Midbrain (tissue), 1 donor: ENCODE data around the gene SECTM1.

Experiments used
- DNase-seq: peaks from one replicate; lab custom pipeline; 2025; lab: John Stamatoyannopoulos, UW

SECTM1 gene

DNA sequence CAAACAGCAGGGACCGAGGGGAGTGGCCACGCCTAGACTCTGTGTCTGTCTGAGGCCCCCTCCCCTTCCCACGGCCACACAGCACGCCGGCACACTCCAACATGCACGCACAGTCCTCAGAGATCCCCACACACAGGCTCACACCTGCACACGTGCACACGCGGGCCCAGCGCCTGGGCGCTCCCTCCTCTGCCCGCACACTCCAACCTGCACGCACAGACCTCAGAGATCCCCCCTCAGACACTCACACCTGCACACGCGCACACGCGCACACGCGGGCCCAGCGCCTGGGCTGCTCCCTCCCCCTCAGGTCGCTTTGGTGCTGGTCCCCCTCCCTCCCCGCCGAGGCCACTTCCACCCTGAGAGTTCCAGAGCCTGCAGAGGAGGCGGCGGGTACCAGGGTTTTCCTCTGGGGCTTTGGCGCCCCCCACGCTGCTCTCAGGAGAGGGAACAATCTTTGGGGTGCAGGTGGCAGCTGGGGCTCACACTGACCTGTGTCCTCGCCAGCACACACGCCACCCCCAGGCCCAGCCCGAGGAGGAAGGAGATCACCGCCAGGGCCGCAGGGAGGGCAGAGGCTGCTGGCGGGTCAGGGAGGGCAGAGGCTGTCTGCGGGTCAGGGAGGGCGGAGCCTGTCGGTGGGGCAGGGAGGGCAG is 17.7 kb downstream of the SECTM1 start:
- no peak for DNase-seq

GRCh38 chr17:82314727-82315605 is 18.6 kb downstream of the SECTM1 start:
- no peak for DNase-seq

DNA sequence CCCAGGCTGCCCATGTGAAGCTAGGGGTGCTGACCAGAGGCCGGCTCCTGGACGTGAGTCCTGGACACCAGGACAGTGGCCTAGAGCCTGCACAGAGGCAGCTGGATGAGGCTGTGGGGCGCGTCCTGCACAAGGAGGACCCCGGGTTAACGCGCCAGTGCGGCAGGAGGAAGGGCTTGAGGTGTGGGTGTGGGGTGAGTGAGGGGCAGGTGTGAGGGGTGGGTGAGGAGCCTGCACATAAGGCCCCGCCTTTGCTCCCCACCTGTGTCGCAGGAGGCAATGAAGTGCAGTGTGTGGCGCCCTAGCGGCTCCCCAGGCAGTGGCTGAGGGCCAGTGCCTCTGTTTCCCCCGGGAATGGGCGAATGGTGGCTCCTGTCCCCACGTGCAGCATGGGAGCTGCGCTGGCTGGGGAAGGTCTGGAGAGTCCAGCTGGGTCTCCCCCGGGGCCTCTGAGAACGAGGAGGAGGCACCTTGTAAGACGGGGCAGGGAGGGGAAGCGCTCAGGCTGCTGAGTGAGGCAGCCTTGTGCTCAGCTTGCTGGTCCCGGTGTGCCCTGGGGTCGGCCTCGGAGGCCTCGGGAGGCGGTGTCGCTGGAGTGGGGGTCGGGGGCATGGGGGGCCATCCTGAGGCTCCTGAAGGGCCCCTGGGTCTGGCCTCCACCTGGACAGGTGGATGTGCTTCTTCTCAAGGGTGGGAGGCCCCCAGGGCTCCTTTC is 19.4 kb downstream of the SECTM1 start:
- no peak for DNase-seq

DNA sequence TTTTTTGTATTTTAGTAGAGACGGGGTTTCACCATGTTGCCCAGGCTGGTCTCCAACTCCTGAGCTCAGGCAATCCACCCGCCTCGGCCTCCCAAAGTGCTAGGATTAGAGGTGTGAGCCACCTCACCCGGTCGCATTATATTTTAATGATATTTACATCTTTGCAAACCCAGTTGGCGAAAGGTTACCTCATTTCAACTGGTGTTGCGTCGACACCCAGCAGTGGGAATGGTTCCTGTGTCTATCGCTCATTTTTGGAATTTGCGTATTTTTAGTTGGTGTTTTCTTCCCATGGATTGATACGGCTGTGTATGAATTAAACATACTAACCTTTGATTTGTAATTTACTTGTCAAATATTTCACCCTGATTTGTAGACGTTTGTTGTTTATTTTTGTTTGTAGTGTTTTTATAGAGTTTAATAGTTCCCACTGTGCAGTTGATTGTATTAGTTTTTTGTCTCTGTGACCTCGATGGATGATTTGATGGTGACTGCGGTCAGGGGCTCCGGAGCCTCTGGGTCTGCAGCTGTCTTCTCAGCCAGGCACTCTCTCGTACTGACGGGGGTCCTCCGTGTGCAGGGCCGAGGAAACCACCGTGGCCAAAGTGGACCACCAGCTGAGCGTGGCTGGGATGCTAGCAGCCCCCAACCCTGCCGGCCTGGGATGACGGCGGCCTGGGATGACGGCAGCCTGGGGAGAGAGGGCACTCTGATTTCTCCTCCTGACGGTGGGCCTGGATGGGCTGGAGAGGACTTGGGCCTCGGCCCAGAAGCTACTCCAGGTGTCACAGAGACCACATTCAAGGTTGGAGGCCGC is 20.2 kb downstream of the SECTM1 start:
- no peak for DNase-seq

- no peak for DNase-seq
Measured at GRCh38 chr17:82311971-82312370, 21.6 kb downstream of the SECTM1 start.

- DNase-seq: no peak
Measured at GRCh38 chr17:82310877-82311276, 22.7 kb downstream of the SECTM1 start.

DNA sequence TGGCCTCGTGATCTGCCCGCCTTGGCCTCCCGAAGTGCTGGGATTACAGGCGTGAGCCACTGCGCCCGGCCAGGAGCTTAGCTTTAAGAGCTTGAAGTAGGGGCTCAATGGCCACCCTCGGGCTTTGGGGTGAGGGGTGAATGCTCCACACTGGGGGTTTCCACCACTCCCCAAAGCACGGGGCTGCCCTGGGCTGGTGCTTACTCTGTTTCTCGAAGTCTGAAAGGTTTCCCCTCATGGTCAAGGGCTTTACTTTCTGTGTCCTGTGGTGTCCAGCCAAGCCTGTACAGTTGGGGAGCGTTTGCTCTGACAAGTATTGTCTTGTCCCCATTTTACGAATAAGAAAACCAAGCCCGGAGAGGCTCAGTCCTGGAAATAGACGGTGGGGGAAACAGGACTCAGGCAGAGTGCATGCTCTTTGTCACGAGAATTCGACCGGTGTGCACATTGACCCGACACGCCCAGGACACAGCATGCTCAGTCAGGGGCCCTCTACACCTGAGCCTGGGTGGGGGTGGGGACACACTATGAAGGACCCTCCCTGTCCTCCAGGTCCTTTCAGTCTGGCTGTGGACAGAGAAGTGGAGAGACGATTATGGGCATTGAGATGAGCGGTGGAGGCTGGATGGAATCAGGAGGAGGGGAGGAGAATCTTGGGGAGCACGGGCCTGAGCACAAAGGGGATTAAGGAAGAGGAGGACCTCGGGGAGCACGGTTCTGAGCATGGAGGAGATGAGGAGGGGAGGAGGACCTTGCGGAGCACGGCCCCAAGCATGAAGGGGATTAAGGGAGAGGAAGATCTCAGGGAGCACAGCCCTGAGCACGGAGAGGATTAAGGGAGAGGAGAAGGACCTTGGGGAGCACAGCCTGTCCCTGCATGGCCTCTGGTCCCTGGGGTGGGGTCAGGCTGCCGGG is 23.7 kb downstream of the SECTM1 start:
- no peak for DNase-seq

DNA sequence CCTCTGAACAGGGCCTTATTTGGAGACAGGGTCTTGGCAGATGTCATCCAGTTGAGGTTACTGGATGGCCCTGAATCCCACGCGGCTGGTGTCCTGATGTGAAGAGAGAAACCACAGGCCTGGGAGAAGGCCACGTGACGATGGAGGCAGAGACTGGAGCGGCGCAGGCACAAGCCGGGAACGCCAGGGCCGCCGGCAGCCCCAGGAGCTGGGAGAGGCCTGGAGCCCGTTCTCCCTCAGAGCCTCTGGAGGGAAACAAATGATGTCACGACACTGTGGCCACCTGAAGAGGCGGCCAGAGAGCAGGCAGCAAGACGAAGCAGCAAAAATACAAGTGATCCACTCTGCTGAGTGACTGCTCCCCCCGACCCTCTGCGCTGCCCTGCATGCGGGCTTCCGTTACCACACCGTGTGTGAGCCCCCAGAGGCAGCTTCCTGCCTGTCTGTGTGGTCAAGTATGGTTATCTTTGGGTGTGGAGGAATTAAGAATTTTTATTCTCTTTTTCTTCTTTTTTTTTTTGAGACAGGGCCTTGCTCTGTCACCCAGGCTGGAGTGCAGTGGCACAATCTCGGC is 27.8 kb downstream of the SECTM1 start:
- DNase-seq: no peak

DNA sequence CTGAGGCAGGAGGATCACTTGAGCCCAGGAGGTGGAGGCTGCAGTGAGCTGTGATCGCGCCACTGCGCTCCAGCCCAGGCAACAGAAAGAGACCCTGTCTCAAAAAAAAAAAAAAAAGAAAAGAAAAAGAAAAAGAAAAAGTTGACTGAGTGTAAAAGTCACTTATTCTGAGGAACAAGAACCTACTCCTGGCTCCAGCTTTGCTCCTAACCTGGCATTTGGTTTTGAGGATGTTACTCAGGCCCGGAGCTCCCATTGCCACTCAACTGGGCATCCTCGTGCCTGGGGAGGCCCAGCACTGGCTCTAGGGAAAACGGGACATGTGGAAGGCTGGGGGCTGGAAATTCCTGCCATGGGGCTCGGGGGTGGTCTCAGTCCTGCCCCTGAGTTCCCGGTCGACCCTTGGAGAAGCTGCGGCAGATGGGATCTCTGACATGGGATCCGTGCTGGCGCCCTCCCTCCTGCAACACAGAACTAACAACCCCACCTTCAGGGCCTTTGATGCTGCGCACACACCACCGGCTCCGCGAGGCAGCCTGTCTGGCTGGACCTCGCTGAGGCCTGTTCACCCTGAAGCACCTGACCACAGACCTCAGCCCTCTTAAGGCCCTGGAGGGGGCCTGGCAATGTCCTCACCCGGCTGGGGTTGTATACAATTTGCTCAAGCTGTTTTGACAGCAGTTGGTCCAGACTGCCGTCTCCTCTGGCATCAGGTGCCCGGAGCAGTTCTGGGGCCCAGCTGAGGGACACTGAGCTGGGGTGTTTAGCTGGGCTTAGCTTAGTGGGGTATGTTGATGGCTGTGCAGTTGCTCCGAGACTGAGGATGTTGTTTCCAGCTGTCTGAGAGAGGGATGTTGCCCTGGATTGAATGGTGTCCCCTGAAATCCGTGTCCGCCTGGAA is 28.5 kb downstream of the SECTM1 start:
- no peak for DNase-seq

DNA sequence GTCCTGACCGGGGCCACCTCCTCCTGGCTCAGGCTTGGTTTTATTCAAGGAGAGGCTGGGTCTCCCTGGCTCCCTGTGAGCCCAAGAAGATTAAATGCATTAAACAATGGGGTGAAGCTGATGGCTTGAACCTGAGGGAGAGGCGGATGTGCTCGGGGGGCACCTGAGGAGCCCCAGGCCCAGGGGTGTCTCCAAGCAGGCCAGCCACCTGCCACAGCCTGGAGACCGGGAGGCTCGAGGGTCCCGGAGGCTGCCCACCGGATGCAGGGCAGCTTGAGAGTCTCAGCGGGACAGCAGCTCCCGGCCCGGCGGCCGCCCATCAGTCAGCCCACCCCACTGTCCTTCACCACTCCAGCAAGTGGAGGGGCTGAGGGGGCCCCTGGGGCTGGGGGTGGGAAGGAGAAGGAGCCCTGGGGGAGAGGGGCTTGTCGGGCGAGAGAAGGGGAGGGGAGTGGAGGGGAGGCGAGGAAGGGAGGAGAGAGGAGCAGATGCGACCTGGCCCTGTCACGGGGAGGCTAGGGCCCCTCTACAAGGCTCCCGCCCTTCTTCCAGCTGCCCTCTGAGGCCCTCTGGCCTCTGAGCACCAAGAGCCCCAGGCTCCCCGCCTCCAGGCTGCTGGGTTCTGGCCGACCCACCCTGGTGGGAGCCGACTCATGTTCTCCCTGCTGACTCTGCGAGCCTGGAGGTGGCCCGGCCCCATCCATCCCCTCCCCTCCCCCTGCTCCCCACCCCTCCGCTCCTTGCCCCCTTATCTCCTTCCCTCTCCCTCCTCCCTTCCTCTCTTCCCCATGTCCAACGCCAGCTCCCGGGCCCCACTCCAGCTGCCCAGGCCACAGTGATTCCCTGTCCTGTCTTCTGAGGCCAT is 29.4 kb downstream of the SECTM1 start:
- DNase-seq: no peak

DNA sequence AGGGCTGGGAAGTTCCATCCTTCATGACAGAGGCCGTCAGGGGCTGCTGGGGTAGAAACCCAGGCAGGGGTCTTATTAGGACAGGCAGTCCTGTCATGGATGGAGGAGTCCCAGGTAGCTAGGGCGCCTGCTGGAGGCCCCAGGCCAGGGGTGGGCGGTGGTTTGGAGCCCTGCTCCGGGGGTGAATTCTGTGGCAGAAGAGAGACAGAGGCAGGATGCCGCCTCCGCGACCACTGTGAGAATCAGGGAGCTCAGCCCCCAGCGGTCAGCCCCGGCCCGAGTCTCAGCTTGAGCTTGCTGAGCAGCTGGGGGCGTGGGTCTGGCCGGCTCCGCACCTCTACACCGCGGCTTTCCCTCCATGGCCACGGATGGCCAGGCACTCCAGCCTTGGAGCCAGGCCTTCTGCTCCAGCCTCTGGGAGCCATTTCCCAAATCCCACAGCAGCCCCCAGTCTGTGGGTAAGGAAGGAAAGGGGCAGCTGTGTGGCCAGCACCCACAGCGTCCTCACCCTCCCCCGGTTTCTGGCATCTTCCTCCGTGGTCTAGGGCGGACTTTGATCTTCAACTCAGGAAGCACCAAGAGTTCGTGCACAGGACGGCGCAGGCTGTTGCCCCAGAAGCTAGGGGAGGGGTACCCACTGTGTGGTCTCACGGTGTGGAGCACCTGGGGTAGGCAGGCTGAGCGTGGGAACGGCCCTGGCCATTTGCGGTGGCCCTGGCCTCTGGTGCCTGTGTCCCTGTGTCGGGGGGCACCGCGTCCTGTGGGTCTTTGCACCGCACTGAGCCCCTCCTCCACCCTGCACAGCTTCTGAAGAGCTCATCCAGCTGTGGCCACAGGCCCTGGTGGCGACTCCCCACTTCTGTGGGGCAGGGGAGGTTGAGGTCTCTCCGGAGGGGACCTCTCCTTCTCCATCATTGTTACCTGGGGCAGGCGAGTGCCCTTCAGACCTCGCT is 30.3 kb downstream of the SECTM1 start:
- no peak for DNase-seq

DNA sequence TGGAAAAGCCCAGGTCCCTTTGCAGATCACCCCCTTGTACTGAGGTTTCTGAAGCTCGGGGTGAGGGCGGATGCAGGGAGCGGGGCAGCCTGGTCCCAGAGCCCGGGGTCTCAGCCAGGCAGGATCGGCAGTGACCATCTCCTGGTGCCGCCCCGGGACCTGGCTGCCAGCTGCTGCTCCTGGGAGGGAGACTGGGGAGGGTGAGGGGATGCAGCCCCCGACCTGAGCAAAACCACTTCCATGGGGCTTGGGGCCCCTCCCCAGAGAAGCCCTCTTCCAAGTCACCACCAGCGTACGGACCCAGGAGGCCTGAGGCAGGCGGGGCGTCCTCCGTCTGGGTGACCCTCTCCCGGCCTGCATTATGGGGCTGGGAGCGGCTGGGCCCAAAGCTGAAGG is 31.0 kb downstream of the SECTM1 start:
- no peak for DNase-seq

DNA sequence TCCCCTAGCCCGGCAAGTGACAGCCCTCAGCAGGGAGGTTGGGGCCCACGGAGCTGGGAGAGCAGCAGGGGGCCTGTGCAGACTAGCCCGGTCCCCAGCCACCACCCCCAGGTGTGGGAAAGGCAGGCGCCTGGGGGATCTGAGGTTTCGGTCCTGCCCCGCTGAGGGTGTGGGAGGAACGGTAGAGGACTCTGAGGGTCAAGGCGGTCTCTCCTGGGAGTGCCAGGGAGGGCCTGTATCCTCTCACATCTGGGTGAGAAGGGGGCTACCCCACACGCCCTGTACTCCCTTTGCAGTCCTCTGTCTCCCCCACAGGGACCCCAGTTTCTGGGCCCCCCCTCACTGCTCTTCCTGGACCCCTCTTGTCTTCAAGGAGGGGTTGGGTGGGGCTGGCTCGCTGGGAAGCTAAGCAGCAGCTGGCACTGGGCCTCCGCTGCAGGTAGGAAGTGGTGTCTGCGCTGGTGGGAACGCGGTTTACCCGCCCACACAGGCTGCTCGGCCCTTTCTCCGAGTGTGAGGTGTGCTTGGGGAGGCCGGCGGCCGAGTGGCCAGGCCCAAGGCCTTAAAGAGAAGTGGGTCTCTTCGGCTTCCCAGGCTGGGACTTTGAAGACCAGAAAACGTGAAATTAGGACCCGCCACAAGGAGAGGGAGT is 31.5 kb downstream of the SECTM1 start:
- DNase-seq: no peak

- no peak for DNase-seq
Measured at GRCh38 chr17:82301300-82301915, 32.2 kb downstream of the SECTM1 start.

- peak; percentile 38 for DNase-seq
Measured at GRCh38 chr17:82300707-82301270, 32.8 kb downstream of the SECTM1 start.

DNA sequence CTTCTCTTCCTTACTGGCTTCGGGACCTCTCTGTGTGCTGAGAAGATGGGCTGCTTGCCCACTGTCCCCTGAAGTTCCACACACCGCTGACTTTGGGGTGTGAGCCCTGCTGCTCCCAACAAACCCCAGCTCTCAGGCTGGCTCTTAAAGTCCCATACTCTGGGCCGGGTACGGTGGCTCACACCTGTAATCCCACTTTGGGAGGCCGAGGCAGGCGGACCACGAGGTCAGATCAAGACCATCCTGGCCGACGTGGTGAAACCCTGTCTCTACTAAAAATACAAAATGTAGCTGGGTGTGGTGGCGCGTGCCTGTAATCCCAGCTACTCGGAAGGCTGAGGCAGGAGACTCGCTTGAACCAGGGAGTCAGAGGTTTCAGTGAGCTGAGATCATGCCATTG is 33.3 kb downstream of the SECTM1 start:
- DNase-seq: no peak
